Sigmoid colon (tissue), 7 donors: ENCODE measurements around the gene PIP5K1C. TPM values are rescaled to one million over a fixed set of nuclear protein-coding genes. Genes with fewer than 3 reads are reported as not detected.

Source experiments
- DNase-seq: peaks from one replicate; pipeline ENCODE4 v3.0.0-alpha.2; 2019
- H3K27ac ChIP-seq, 4 donors: fragments of 200-600 bp; sonication (generic); one replicate each; pipeline ENCODE4 v1.5.1; 2016 to 2019; ENCODE audit warnings: mild to moderate bottlenecking in 1 of 4
- H3K27me3 ChIP-seq, 3 donors: fragments of 200-600 bp; sonication (generic); one replicate each; pipeline ENCODE4 v1.5.1; 2019; ENCODE audit warnings: mild to moderate bottlenecking in 1 of 3
- H3K36me3 ChIP-seq, 4 donors: fragments of 200-600 bp; sonication (generic); one replicate each; pipeline ENCODE4 v1.5.1; 2016 to 2019
- H3K4me1 ChIP-seq, 4 donors: fragments of 200-600 bp; sonication (generic); one replicate each; pipeline ENCODE4 v1.5.1; 2017 to 2019
- H3K4me3 ChIP-seq, 4 donors: fragments of 200-600 bp; sonication (generic); one replicate each; pipeline ENCODE4 v1.5.1; 2017 to 2019; ENCODE audit warnings: mild to moderate bottlenecking in 2 of 4, moderate library complexity in 1 of 4
- H3K9me3 ChIP-seq, 4 donors: fragments of 200-600 bp in 3 of 4; sonication (generic) in 3 of 4; one replicate each; pipeline versions ENCODE4 v1.5.1 to v1.6.1; 2013 to 2019
- CTCF ChIP-seq, 4 experiments: fragments of 450-650 bp in 3 of 4; fragments of 200-600 bp in 1 of 4; IDR thresholded peaks; one replicate each; pipeline ENCODE4 v1.5.1; 2016 to 2019; ENCODE audit warnings: antibody characterized with exemption in 4 of 4, mild to moderate bottlenecking in 3 of 4, moderate library complexity in 2 of 4
- EP300 ChIP-seq, 4 donors: sonication (generic); formaldehyde crosslinking; IDR thresholded peaks; one replicate each; pipeline ENCODE4 v1.6.1; 2017; ENCODE audit warnings: antibody characterized with exemption in 4 of 4
- POLR2A ChIP-seq, 2 donors: fragments of 450-650 bp; IDR thresholded peaks; one replicate each; pipeline ENCODE4 v1.6.1; 2016; ENCODE audit warnings: antibody characterized with exemption in 2 of 2, mild to moderate bottlenecking in 2 of 2, moderate library complexity in 2 of 2
- POLR2AphosphoS5 ChIP-seq, 4 donors: sonication (generic); formaldehyde crosslinking; IDR thresholded peaks; one replicate each; pipeline ENCODE4 v1.6.1; 2017; ENCODE audit warnings: antibody characterized with exemption in 4 of 4
- WGBS, 2 donors: extraction: QIAGEN DNeasy Blood & Tissue Kit; methylation state at CpG; one replicate each; pipeline ENCODE4 v1.1.7; 2013; 5-methylcytosine and 5-hydroxymethylcytosine counted together
- intact Hi-C: fragments of 100-400 bp; cut with DNase I; formaldehyde crosslinking; loops from one replicate; pipeline ENCODE4 v1.15.1; 2023
- polyA plus RNA-seq, 3 donors: library from polyadenylated mRNA; stranded (reverse); fragments of 200-250 nt; gene quantifications; one replicate each; pipeline ENCODE4 v1.2.3, GENCODE V29; 2013
- total RNA-seq, 4 donors: library from RNA; depleted of rRNA; stranded (reverse); fragments of >200 nt; gene quantifications; one replicate each; pipeline ENCODE4 v1.1.0, GENCODE V29; 2016
- donor health status: healthy with polysubstance abuse.
- donor health status: Bipolar disorder and iron deficiency.
- donor health status: healthy.

Gene PIP5K1C
- total and polyA plus RNA-seq, 7 donors: 7.8 to 68.7 (median 27.8) TPM

GRCh38 chr19:3684817-3685410, 15.4 kb downstream of the PIP5K1C start:
- no peak for DNase-seq
- intact Hi-C loops: no loop called here
- peak overlapping the region in 3 of 4 donors; percentile 72 to 97 (median 85) for H3K27ac ChIP-seq
- H3K36me3 ChIP-seq: peaks cover 0 to 8% (median 6%) of the 10 kb centered on the region in 4 donors
- no peak for TF ChIP-seq POLR2A (IDR thresholded peaks at IDR 0.05)
- TF ChIP-seq POLR2AphosphoS5 (IDR thresholded peaks at IDR 0.05): no peak
- no peak for TF ChIP-seq CTCF (IDR thresholded peaks at IDR 0.05)
- TF ChIP-seq EP300 (IDR thresholded peaks at IDR 0.05): no peak
- 82 to 89% methylated on average over 8 of the region's 8 CpGs for WGBS, 2 donors
- peaks cover 2 to 70% (median 65%) of the 10 kb centered on the region in 4 donors for H3K4me1 ChIP-seq
- H3K4me3 ChIP-seq: no peak overlapping the region
- peaks cover 0 to 2% (median 0%) of the 10 kb centered on the region in 4 donors for H3K9me3 ChIP-seq
- no peaks in the 10 kb centered on the region for H3K27me3 ChIP-seq

DNA sequence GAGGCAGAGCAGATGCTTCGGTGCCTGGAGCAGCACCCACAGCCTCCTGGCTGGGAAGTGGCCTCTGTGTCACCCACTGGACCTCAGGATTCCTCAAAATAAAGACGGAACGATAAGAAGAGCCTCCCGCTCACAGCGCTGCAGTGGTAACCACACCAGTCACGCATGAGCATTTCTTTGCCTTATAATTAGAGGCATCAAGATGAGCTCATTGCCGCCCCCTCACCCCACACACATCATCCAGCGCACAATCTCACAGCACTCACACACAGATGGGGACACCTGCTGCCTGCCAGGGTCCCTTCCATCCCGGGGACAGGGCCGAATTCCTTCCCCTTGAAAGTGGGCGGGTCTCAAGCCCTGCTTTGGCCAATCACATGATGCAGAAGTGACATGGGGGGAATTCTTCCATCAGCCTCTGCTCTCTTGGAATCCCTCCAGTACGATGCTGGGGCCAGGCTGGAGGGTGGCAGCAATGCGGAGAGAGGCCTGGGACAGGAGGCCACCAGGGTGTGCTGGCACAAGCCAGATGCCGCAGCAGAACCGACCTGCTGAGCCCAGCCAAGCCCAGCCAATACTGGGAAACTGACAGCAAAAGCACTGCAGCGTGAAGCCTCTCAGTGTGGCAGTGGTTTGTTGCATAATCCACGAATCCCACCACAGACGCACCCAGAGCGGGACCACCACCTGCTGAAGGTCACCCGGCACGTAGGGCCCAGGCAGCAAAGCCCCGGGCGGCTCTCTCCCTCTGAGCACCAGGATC, 16.0 kb downstream of the PIP5K1C start:
- H3K9me3 ChIP-seq: peaks cover 0 to 2% (median 0%) of the 10 kb centered on the region in 4 donors
- WGBS, 2 donors: 85 to 95% methylated on average over 23 of the region's 23 CpGs
- no peak for DNase-seq
- H3K27ac ChIP-seq: peak overlapping the region; percentile 34 to 97 (median 78)
- intact Hi-C loops: no loop called here
- H3K4me1 ChIP-seq: peaks cover 2 to 69% (median 63%) of the 10 kb centered on the region in 4 donors
- TF ChIP-seq POLR2AphosphoS5 (IDR thresholded peaks at IDR 0.05) (peak in 1 of 4 donors; percentile 6), POLR2A (IDR thresholded peaks at IDR 0.05) (no peak)
- peaks cover 0 to 14% (median 12%) of the 10 kb centered on the region in 4 donors for H3K36me3 ChIP-seq
- H3K4me3 ChIP-seq: no peak overlapping the region
- no peaks in the 10 kb centered on the region for H3K27me3 ChIP-seq

GRCh38 chr19:3683405-3684053, 16.7 kb downstream of the PIP5K1C start:
- peak overlapping the region; percentile 34 to 97 (median 78) for H3K27ac ChIP-seq
- H3K27me3 ChIP-seq: no peaks in the 10 kb centered on the region
- H3K36me3 ChIP-seq: peaks cover 0 to 15% (median 12%) of the 10 kb centered on the region in 4 donors
- WGBS, 2 donors: 69 to 90% methylated on average over 26 of the region's 26 CpGs
- DNase-seq: no peak
- peaks cover 2 to 62% (median 56%) of the 10 kb centered on the region in 4 donors for H3K4me1 ChIP-seq
- peaks cover 0 to 2% (median 0%) of the 10 kb centered on the region in 4 donors for H3K9me3 ChIP-seq
- no peak overlapping the region for H3K4me3 ChIP-seq
- intact Hi-C loops: no loop called here
- TF ChIP-seq CTCF (IDR thresholded peaks at IDR 0.05) (no peak), POLR2A (IDR thresholded peaks at IDR 0.05) (no peak), POLR2AphosphoS5 (IDR thresholded peaks at IDR 0.05) (peak in 3 of 4 donors; percentile 20 to 71 (median 48)), EP300 (IDR thresholded peaks at IDR 0.05) (peak in 2 of 4 donors; percentile 59 to 77)

GRCh38 chr19:3682741-3683404, 17.4 kb downstream of the PIP5K1C start:
- TF ChIP-seq POLR2AphosphoS5 (IDR thresholded peaks at IDR 0.05) (peak in 1 of 4 donors; percentile 15), EP300 (IDR thresholded peaks at IDR 0.05) (no peak)
- no peaks in the 10 kb centered on the region for H3K27me3 ChIP-seq
- DNase-seq: no peak
- H3K27ac ChIP-seq: peak overlapping the region; percentile 34 to 97 (median 78)
- WGBS, 2 donors: 85 to 86% methylated on average over 17 of the region's 17 CpGs
- H3K9me3 ChIP-seq: peaks cover 0 to 2% (median 0%) of the 10 kb centered on the region in 4 donors
- peaks cover 2 to 56% (median 50%) of the 10 kb centered on the region in 4 donors for H3K4me1 ChIP-seq
- intact Hi-C loops: no loop called here
- H3K4me3 ChIP-seq: no peak overlapping the region
- H3K36me3 ChIP-seq: peaks cover 0 to 15% (median 12%) of the 10 kb centered on the region in 4 donors

DNA sequence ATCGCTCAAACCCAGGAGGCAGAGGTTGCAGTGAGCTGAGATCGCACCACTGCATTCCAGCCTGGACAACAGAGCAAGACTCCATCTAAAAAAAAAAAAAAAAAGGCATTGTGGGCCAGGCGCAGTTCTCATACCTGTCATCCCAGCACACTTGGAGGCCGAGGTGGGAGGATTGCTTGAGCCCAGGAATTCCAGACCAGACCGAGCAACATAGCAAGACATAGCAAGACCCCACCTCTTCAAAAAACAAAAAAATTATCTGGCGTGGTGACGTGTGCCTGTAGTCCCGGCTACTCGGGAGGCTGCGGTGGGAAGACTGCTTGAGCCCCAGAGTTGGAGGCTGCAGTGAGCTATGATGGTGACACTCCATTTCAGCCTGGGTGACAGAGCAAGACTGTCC, 18.0 kb downstream of the PIP5K1C start:
- TF ChIP-seq POLR2A (IDR thresholded peaks at IDR 0.05): no peak
- TF ChIP-seq CTCF (IDR thresholded peaks at IDR 0.05): no peak
- no peak for TF ChIP-seq POLR2AphosphoS5 (IDR thresholded peaks at IDR 0.05)
- no peak for TF ChIP-seq EP300 (IDR thresholded peaks at IDR 0.05)
- peak overlapping the region; percentile 32 to 97 (median 78) for H3K27ac ChIP-seq
- 92 to 98% methylated on average over 10 of the region's 10 CpGs for WGBS, 2 donors
- H3K4me1 ChIP-seq: peaks cover 2 to 50% (median 44%) of the 10 kb centered on the region in 4 donors
- H3K27me3 ChIP-seq: no peaks in the 10 kb centered on the region
- DNase-seq: no peak
- H3K9me3 ChIP-seq: peaks cover 0 to 2% (median 0%) of the 10 kb centered on the region in 4 donors
- H3K4me3 ChIP-seq: no peak overlapping the region
- intact Hi-C loops: no loop called here
- peaks cover 0 to 15% (median 12%) of the 10 kb centered on the region in 4 donors for H3K36me3 ChIP-seq
